HT1080 (cell line): ENCODE measurements around the gene GALNT2. TPM values are rescaled to one million over a fixed set of nuclear protein-coding genes. Genes with fewer than 3 reads are reported as not detected.

Experiments used
- DNase-seq: peaks from one replicate; pipeline ENCODE4 v3.0.0-alpha.2; 2015; ENCODE audit warnings: low read depth
- total RNA-seq: library from RNA; depleted of rRNA; stranded (reverse); fragments of >200 nt; shearing (Covaris generic); gene quantifications from 2 replicates; pipeline ENCODE4 v1.2.3, GENCODE V29; 2014

Gene GALNT2
- total RNA-seq, 1 experiment from 2014 or later, result 67.0 TPM

DNA sequence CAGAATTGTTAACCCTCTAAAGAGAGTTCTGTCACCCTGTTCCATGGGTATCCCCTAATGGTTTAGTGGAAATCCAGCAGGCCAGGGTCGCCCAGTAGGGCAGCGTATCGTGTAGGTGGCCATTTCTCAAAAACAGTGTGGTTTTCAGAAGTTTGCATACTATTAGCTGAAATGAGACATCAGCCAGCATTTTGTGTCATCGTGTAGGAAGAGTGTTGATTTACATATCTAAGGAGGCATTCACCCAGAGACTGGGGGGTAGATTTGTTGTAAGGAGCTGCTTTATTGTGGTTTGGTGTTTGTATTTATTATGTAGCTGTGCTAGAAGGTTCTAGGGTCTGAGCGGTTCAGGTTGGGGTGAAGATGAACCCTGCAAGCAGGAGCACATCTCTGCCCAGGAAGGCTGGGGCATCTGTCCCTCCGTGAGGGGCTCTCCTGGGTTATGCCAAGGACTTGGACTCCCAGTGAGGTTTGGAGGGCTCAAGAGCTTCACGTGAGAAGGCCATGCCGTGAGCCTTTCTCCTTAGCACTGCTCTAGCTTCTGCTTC is 184.7 kb downstream of the GALNT2 start:
- DNase-seq, result no peak

DNA sequence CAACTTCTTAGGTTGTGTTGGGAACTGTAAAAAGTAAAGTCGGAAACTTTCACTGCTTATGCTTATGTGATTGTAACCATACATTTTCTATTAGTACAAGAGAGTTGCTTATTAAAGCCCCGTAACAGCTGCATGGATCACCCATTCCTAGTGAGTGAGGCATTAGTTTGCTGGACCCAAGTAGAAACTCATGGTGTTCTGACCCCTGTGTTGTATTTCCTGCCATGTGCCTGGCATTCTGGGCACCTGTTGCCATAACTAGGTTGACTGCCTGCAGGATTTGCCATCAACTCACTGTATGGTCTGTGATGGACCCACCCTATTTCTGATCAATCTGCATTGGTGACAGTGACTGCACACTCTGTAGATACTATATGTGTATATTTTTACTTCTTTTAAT is 186.1 kb downstream of the GALNT2 start:
- DNase-seq, result no peak

DNA sequence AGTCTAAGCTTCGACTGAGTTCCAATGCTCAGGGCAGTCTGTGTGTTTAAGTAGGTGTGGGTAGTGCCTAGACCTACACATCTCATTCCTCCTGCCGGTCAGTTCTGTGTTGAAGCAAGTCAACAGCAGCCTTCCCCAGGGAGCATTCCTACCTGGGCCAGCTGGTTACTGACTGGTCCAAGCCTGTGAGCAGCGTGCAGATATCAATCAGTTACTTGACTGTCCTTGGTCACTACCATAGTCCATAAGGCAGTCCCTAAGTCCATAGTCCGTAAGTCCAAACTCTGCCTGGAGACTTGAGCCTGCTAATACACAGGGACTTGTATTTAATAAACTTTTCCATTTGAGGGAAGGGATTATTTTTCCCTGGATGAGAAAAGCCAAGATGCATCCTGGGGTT is 187.2 kb downstream of the GALNT2 start:
- DNase-seq, result no peak

DNA sequence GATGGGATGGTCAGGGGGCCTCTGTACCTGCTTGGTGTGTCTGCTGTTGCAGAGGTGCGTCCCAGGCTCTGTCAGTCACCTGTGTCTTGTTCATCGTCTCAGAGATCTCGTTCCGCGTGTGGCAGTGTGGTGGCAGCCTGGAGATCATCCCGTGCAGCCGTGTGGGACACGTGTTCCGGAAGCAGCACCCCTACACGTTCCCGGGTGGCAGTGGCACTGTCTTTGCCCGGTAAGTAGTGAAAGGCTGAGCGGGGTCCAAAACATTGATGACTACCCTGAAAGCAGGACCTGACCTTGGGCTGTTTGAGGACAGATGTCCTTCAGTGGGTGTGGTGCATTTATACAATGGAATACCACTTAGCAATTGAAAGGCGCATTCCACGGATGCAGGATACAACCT is 188.1 kb downstream of the GALNT2 start:
- no peak for DNase-seq

DNA sequence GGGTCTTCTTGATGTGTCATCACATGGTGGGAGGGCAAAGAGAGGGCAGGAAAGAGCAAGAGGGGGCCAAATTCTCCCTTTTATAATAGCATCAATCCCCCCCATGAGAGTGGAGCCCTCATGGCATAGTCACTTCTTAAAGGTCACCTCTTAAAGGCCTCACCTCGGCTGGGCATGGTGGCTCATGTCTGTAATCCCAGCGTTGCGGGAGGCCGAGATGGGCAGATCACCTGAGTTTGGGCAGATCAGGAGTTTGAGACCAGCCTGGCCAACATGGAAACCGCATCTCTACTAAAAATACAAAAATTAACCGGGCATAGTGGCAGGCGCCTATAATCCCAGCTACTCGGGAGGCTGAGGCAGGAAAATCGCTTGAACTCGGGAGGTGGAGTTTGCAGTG is 189.0 kb downstream of the GALNT2 start:
- DNase-seq, result no peak

DNA sequence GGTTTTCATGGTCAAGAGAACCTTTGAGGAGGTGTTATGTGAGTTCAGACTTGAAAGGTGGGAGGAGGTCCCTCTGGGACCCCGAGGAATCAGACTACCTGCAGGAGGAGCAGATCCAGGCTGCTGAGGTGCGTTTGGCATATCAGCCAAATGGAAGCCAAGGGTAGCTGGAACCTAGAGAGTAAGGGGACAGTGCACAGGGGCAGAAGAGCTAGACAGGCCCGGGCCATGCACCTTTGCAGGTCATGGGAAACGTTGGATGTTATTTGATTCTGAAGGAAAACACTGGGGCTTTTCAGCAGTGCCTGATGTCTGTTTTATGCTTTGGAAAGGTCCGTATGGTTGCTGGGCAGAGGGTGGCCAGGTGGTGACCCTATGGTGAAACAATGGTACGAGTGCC is 189.9 kb downstream of the GALNT2 start:
- no peak for DNase-seq

DNA sequence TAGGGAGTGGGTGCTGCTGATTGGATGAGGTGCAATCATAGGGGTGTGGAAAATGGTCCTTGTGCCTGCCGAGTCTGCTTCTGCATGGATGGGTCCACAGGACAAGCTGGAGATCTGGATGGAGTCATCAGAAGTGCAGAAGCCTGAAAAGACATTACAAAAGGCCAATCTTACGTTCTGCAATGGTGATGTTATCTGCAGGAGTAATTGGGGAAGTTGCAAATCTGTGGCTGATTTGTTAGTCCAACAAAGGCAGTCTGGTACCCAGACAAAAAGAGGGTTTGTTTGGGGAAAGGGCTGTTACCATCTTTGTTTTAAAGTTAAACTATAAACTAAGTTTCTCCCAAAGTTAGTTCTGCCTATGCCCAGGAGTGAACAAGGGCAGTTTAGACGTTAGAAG is 192.6 kb downstream of the GALNT2 start:
- no peak for DNase-seq

DNA sequence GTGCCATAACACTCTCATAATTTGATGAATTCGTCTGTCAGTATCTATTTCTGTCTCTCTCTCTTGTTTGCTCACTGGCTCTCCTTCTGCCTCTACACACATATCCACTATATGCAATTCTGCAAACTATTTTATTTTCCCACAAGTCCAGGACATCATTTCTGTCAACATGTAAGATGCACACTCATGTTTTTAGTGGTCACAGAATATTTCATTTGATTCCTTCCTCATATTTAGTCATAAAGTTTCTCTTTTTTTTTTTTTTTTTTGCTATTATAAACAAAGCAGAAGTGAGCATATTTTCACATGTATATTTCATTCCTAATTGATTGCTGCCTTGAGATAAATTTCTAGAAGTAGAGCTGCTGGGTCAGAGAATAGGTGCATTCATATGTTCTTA is 193.8 kb downstream of the GALNT2 start:
- DNase-seq, result no peak

DNA sequence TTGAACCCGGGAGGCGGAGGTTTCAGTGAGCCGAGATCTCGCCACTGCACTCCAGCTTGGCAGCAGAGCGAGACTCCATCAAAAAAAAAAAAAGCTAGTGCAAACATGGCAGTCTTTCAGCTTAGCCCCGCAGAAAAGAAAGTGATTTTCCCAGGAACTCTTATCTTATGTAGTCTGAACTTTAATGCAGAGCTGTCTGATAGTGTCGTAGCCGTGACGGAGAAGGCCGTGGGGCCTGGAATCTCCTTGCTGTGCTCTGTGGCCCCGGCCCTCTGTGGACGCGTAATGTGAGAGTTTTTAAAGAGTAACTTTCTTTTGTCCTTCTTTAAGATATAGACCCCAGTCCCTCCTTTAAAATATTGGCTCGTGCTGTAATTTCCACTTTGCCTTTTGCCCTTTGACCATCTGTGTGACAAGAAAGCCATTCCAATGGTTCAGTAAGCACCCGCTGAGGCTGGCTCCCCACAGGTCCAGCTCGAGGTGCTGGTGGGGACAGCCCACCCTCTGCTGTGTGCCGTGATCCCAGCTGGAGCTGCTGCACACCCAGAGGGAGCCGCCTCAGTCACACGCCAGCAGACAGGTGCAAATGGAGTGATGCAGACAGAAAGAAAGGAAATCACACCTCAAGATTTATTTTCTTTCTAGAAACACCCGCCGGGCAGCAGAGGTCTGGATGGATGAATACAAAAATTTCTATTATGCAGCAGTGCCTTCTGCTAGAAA is 195.1 kb downstream of the GALNT2 start:
- no peak for DNase-seq

DNA sequence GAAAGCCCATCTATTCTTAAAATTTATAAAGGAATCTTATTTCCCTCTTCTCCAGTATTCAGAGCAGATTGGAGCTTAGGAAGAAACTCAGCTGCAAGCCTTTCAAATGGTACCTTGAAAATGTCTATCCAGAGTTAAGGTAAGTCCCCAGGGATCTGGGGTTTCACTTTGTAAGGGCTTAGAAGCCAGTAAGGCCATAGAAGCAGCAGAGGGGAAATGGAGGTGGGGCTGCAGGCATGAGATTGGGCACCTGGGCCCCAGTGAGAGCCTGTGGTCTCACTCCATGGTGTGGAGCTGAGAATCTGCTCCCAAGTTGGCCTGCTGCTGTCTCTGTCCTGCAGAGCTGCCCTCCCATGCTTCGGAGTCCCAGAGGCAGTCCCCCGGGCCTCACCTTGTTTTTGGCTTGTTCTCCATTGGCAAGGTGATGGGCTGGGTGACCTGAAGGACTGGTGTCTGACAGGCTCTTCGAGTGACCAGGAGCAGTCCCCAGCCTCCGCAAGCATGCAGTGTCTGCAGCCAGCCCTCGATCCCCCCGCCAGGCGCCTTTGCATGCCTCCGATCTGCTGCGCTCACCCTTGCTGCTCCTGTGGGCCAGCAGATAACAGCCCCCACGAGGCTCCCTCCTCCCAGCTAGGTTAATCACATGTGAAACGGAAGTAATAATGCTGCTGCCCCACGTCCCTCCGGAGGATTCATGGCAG is 196.0 kb downstream of the GALNT2 start:
- DNase-seq, result no peak

DNA sequence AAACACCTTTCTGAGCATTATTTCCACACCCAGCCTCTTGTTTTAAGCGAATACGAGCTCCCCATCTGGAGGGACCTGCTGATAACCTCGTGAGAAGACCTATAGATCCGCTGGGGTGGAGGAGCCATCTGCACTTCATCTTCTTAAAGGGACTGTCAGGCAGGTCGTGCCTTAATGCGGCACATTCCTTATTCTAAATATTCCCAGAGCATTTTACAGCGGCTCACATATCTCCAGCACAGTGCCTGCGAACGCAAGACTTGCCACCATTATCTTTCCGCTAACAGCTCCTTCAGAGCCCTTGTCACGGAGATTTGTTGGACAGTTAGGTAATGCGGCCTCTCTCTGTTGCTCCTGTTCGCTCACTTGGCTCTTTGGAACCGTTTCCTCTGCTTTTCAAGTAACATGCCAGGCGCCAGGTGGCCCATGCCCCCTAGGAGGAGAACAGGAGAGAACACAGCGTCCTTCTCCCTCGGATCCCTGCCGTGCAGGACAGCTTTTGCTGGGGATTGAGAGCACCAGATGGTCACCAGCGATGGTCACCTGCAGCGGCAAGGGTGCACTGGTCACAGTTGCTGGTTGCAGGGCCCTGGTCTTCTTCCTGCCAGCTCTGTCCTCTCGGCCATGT is 196.6 kb downstream of the GALNT2 start:
- DNase-seq, result no peak

DNA sequence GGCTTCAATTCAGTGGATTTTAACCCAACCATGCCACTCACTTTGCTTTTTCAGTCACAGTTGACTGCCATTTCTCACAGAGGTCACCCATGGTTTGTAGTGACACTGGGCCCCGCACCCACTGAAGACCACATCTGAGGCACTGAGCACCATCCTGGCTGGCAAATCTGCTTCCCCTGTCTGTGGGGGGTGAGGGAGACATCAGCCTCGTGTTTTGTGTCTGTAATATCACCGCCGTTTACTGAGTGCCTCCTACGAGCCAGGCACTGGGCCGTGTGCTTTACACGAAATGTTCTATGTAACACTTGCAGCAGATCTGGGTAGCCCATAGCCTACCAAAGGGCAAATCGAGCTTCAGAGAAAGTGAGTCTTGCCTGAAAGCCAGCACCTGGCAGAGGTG is 197.3 kb downstream of the GALNT2 start:
- DNase-seq, result no peak

DNA sequence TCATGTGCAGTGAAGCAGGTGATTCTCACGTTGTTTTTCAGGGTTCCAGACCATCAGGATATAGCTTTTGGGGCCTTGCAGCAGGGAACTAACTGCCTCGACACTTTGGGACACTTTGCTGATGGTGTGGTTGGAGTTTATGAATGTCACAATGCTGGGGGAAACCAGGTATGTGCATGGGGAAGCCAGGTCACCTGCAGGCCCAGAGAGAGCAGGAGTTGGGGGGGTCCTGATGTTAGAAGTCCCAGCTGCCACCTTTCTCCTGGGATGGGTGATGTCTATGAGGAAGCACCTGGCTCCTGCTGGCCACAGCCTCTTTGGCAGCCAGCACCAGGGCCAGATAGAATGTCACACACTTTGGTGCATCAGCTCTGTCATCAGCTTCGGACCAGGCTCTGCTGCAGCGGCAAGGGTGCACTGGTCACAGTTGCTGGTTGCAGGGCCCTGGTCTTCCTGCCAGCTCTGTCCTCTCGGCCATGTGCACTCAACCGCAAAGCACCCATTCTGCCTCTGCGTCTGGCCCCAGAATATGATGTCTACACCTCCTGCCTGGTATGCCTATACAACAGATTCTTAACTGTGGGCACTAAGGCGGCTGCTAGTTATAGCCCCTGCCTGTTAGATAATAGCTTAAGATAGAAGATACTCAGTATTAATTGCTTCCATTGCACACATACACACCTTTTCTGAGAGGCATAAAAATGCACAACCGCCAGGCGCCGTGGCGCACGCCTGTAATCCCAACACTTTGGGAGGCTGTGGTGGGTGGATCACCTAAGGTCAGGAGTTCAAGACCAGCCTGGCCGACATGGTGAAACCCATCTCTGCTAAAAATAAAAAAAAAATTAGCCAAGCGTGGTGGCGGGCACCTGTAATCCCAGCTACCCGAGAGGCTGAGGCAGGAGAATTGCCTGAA is 198.4 kb downstream of the GALNT2 start:
- no peak for DNase-seq

DNA sequence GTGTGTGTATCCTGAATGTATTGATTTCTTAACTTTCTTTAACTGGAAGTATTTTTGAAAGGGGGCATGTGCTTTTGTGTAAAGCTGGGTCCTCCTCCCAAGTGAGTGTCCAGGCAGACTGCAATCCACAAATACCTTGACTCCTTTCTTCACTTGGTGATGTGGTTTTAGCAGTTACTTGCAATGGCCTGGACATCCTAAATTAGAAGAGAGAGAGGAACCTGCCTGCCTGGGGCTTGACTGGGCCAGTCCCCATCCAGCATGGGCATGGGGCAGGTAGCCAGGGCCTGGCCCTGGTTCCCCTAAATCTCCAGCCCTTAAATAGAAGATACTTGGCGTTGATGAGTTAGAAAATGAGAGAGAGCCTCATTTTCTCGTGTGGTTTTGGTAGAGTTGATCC is 199.4 kb downstream of the GALNT2 start:
- DNase-seq, result no peak

DNA sequence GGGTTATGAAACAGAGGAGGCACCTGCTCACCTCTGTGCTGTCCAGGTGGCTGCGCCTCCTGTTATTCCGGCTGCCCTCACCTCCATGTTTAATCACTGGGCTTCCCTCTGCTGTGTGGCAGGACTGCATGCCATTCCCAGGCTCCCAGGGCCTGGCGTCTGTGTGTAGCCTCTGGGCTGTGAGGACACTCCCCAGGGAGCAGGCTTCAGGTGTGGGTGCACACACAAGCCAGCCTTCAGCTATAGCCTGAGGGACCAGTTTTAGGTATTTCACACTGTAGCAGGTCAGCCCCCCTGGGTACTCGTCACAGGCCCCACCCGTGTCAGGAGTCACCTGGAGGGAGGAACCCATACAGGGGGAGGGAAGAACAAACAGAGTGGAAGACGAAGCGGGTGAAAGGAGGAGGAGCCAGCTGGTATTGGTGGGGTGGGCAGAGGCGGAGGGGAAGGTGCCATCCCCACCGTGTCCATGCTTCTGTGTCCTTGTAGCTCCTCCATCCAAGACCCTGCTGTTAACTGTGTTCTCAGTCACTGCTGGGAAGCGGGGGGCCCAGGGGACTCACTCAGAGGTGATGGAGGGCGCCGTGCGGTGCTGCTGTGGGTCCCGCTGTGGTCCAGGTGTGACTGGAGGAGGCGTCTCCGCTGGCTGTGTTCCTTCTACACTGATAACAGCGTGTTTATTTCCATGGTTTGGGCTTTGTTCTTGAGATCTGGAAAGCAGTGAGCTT is 200.5 kb downstream of the GALNT2 start:
- no peak for DNase-seq

DNA sequence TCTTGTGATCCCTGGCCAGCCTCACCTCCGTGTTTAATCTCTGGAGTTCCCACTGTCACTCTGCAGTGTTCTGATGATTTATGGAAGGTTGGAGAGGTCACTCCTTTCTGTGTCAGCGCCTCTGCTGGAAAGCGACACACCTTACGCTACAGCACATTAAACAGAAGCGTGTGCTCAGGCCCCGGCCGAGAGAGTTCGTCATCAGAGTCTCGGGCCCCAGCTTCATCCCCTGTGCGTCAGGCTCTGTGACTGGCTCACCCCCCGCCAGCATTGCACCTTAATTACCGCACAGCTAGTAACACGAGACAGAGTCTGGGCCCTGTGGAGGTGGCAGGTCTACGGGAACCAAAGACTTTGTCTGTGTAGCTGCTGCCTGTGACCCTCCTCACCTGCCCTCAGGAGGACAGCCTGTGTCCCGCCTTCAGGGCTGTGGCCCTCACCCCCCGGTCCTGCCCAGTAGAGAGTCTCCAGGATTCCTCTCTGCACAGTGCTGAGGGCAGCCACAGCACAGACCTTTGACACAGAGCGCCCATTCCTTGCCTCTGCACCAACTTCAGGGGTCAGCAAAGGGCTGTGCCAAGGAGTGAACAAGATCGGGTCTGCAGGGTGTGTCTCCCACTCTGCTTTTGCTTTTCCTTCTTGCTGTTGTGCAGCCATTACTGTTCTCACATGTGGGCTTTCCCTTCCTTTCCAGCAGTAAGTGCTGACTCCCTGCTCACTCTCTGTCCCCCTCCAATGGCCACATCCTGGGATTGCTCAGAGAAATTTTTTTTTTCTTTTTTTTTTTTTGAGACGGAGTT is 201.5 kb downstream of the GALNT2 start:
- peak; percentile 65 for DNase-seq

DNA sequence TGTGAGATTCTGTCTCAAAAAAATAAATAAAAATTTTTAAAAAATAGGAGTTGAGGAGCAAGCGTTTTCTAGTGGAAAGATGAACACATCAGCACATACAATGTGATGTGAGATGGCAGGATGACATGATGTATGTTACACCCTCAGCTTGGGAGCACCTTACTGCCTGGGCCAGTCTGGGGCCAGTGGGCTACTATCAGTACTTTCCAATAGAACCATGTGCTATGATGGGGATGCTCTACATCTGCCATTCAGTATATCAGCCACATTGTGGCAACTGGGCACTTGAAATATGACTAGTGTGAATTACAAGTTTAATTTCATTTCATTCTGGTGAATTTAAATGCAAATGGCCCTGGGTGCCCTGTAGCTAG is 203.1 kb downstream of the GALNT2 start:
- DNase-seq, result no peak

DNA sequence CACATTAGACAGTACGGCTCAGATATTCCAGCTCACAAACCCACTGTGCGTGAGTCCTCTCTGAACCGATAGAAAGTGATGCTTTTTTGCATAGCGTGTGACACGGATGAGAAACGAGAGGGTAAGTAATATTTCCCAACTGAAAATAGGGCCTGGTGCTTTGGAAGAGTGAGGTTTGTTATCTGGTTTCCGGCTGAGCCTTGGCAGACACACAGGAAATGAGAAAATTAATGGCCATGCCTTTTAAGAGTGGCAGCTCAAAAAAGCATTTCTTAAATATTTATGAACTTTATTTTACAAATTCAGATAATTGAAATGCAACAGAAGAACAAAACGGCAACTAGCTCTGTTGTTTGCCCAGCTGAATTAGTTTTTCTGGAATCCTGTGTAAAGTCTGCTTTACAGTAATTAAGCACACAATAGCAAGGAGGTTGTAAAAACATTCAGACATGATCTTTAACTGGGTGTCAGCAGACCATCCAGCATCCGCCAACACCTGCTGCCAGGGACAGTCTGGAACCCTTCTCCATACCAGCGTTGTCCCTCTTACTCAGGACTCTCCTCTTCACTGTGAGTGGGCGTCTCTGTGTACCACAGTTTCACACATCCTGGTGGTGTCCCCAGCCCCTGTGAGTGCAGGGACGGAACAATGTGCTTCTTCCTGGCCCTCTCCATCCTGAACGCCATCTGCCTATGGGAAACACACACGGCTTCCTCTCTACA is 203.7 kb downstream of the GALNT2 start:
- no peak for DNase-seq
